MCF 10A (cell line): ENCODE data around the gene TSR3. TPM values are rescaled to one million over a fixed set of nuclear protein-coding genes. Genes with fewer than 3 reads are reported as not detected.

ENCODE experiments used
- BruUV-seq: library from RNA; stranded (reverse); fragments of 400-500 nt; replicated peaks from 2 replicates; lab custom pipeline; 2021; lab: Mats Ljungman, UMichigan
- CTCF ChIA-PET: fragments of 300-600 bp; sonication (Branson Sonifier 250); formaldehyde crosslinking; extraction: SDS; loops from one replicate; lab custom pipeline; 2021; ENCODE audit warnings: antibody characterized with exemption, inconsistent platforms; lab: Yijun Ruan, JAX
- POLR2A ChIA-PET: fragments of 300-600, 350-650 bp; sonication (Branson Sonifier 250); formaldehyde crosslinking; extraction: SDS; loops from one replicate; lab custom pipeline; 2020; ENCODE audit warnings: antibody characterized with exemption, inconsistent platforms; lab: Yijun Ruan, JAX
- DNase-seq: peaks from one replicate; pipeline ENCODE4 v3.0.0-alpha.2; 2018; ENCODE audit not compliant: unreplicated experiment
- H3K27ac Mint-ChIP-seq: one replicate; pipeline ENCODE4 v1.8.0; 2022; ENCODE audit warnings: mild to moderate bottlenecking, low read depth, mixed read lengths; ENCODE audit not compliant: unreplicated experiment
- H3K27me3 Mint-ChIP-seq: one replicate; pipeline ENCODE4 v1.8.0; 2022; ENCODE audit warnings: mixed read lengths; ENCODE audit not compliant: insufficient read depth, unreplicated experiment
- H3K36me3 Mint-ChIP-seq: one replicate; pipeline ENCODE4 v1.8.0; 2022; ENCODE audit warnings: mild to moderate bottlenecking, moderate library complexity, mixed read lengths; ENCODE audit not compliant: insufficient read depth, unreplicated experiment
- H3K4me1 Mint-ChIP-seq: one replicate; pipeline ENCODE4 v1.8.0; 2022; ENCODE audit warnings: mixed read lengths; ENCODE audit not compliant: insufficient read depth, unreplicated experiment
- H3K4me3 Mint-ChIP-seq: one replicate; pipeline ENCODE4 v1.8.0; 2022; ENCODE audit warnings: mild to moderate bottlenecking, moderate library complexity, mixed read lengths; ENCODE audit not compliant: unreplicated experiment
- H3K9me3 Mint-ChIP-seq: one replicate; pipeline ENCODE4 v1.8.0; 2022; ENCODE audit warnings: mixed read lengths; ENCODE audit not compliant: unreplicated experiment
- intact Hi-C: fragments of 100-400 bp; cut with micrococcal nuclease; formaldehyde crosslinking; loops from 2 replicates; pipeline ENCODE4 v1.14.1; 2022
- total RNA-seq: library from RNA; stranded (reverse); gene quantifications from 2 replicates; pipeline ENCODE4 v1.2.3, GENCODE V29; 2022
- TF ChIP-seq, protein P1 (sequence below): fragments of 200-600 bp; IDR thresholded peaks from one replicate; pipeline ENCODE4 v1.8.0; 2022; ENCODE audit warnings: antibody characterized with exemption, mild to moderate bottlenecking; ENCODE audit not compliant: unreplicated experiment

TSR3 gene
- total RNA-seq, 1 experiment from 2014 or later, result 49.6 TPM

DNA sequence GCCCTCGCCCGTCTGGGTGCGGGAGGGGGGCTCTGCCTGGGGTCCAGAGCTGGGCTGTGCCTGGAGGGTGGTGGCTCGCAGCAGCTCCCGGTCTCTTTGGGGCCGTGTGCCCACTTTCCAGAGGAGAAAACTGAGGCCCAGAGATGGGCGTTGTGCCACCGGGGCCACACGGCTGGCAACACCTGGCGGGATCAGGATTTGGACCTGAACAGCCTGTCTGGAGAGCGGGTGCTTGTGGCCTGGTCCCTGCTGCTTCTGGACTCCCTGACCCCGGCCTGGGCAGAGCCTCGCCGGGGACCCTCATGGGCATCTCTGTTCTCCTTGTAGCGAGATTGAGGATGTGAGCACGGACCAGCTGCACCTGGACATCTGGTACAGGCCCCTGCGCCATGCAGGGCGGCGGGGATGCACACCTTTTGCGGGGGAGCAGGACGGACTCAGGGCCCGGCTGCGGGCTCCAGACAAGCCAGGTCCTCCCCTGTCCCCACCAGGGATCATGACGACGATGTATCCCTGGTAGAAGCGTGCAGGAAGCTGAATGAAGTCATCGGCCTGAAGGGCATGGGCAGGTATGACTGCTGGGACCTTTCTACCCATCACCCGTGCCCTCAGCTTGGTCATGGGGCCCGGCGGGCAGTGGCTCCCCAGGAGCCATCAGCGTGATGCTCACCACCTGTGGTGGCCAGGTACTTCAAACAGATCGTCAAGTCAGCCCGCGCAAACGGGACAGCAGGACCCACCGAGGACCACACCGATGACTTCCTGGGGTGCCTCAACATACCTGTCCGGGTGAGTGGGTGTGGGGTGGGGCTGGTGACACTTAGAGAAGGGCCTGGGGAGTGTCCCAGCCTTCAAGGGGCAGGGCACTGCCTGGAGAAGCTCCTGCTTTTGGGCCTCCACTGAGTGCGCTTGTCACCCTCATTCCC is 9.9 kb downstream of the TSR3 start:
- Mint-ChIP-seq H3K27me3 (no peaks in the 10 kb centered on the region), H3K27ac (no peak overlapping the region), H3K9me3 (no peaks in the 10 kb centered on the region), H3K36me3 (no peaks in the 10 kb centered on the region), H3K4me1 (peaks cover 13% of the 10 kb centered on the region), H3K4me3 (no peak overlapping the region)
- TF ChIP-seq, protein P1, sequence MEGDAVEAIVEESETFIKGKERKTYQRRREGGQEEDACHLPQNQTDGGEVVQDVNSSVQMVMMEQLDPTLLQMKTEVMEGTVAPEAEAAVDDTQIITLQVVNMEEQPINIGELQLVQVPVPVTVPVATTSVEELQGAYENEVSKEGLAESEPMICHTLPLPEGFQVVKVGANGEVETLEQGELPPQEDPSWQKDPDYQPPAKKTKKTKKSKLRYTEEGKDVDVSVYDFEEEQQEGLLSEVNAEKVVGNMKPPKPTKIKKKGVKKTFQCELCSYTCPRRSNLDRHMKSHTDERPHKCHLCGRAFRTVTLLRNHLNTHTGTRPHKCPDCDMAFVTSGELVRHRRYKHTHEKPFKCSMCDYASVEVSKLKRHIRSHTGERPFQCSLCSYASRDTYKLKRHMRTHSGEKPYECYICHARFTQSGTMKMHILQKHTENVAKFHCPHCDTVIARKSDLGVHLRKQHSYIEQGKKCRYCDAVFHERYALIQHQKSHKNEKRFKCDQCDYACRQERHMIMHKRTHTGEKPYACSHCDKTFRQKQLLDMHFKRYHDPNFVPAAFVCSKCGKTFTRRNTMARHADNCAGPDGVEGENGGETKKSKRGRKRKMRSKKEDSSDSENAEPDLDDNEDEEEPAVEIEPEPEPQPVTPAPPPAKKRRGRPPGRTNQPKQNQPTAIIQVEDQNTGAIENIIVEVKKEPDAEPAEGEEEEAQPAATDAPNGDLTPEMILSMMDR, result no peak
- DNase-seq, result no peak
- intact Hi-C loops, result no loop called here
- ChIA-PET CTCF (interaction anchor here (0.5 to 1.4 kb wide), 3 partner anchors 11 to 42 kb away, joined by 3 read pairs; no protein-coding TSS in a partner anchor), POLR2A (interaction anchor here (1.2 kb wide), 2 partner anchors 31 to 32 kb away, joined by 3 to 6 read pairs; partner anchors contain the start of gene UBE2I)
- BruUV-seq, result no TSS peak

GRCh38 chr16:1340730-1341494 is 10.8 kb downstream of the TSR3 start:
- ChIA-PET POLR2A (no interaction called here), CTCF (interaction anchor here (0.7 kb wide), 1 partner anchor 124 kb away, joined by 3 read pairs; no protein-coding TSS in a partner anchor)
- intact Hi-C loops, result no loop called here
- Mint-ChIP-seq H3K9me3 (no peaks in the 10 kb centered on the region), H3K27me3 (no peaks in the 10 kb centered on the region), H3K4me1 (peaks cover 13% of the 10 kb centered on the region), H3K36me3 (no peaks in the 10 kb centered on the region), H3K4me3 (no peak overlapping the region), H3K27ac (no peak overlapping the region)
- DNase-seq, result no peak
- BruUV-seq, result no TSS peak
- TF ChIP-seq, protein P1, result no peak

DNA sequence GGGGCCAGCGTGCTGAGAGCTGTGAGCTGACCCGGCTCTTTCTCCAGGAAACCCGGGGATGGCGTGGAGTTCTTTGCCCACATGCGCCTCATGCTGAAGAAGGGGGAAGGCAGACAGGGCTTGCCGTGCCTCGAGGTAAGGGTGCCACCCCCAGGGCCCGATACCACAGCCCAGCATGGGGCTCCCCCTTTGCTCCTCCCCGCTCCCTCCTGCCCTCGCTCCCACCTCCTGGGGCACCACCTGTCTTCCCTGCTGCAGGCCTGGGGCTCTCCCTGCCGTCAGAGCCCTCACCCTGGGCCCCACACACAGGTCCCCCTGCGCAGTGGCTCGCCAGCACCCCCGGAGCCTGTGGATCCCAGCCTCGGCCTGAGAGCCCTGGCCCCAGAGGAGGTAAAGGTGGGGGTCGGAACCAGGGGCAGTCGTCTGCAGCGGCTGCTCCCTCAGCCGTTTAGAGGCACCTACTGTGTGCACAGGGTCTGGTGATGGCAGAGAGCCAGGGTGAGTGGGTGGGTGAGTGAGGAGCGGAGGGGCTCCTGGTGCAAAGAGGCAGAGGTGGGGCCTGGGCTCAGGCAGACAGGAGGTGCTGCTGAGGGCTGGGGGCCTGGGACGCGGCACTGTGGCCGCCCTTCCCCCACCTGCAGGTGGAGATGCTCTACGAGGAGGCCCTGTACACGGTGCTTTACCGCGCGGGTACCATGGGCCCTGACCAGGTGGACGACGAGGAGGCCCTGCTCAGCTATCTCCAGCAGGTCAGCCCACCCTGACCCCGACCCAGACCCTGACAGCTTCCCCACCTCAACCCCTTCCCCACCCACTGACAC is 12.6 kb downstream of the TSR3 start:
- CTCF ChIA-PET, result no interaction called here
- H3K9me3 Mint-ChIP-seq, result no peaks in the 10 kb centered on the region
- no peaks in the 10 kb centered on the region for H3K36me3 Mint-ChIP-seq
- no peak overlapping the region for H3K27ac Mint-ChIP-seq
- no TSS peak for BruUV-seq
- POLR2A ChIA-PET, result no interaction called here
- TF ChIP-seq, protein P1, result no peak
- peaks cover 13% of the 10 kb centered on the region for H3K27me3 Mint-ChIP-seq
- intact Hi-C loops, result no loop called here
- no peak overlapping the region for H3K4me3 Mint-ChIP-seq
- DNase-seq, result no peak
- H3K4me1 Mint-ChIP-seq, result peaks cover 13% of the 10 kb centered on the region
